ENCODE measurements around the gene CACNA2D3.

The CACNA2D3 gene

GRCh38 chr3:54654776-54655175 lies 532.4 kb downstream of the CACNA2D3 start:
- no peak for DNase-seq
- intact Hi-C loops (cut with DNase I; ENCODE audit: low total_unique reads), result no loop called here

GRCh38 chr3:54659347-54659746 lies 537.0 kb downstream of the CACNA2D3 start:
- intact Hi-C loops (cut with DNase I; ENCODE audit: low total_unique reads), result no loop called here
- Histone ChIP-seq H3K4me1 (peaks cover 0 to 4% (median 0%) of the 10 kb centered on the region in 4 donors), H3K27me3 (no peaks in the 10 kb centered on the region), H3K4me3 (no peak overlapping the region), H3K9me3 (no peaks in the 10 kb centered on the region), H3K36me3 (no peaks in the 10 kb centered on the region), H3K27ac (no peak overlapping the region)
- TF ChIP-seq, protein P1, sequence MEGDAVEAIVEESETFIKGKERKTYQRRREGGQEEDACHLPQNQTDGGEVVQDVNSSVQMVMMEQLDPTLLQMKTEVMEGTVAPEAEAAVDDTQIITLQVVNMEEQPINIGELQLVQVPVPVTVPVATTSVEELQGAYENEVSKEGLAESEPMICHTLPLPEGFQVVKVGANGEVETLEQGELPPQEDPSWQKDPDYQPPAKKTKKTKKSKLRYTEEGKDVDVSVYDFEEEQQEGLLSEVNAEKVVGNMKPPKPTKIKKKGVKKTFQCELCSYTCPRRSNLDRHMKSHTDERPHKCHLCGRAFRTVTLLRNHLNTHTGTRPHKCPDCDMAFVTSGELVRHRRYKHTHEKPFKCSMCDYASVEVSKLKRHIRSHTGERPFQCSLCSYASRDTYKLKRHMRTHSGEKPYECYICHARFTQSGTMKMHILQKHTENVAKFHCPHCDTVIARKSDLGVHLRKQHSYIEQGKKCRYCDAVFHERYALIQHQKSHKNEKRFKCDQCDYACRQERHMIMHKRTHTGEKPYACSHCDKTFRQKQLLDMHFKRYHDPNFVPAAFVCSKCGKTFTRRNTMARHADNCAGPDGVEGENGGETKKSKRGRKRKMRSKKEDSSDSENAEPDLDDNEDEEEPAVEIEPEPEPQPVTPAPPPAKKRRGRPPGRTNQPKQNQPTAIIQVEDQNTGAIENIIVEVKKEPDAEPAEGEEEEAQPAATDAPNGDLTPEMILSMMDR (IDR thresholded peaks at IDR 0.05), result no peak
- DNase-seq, result no peak

More at GRCh38 chr3:54654776-54655175, 532.4 kb downstream of the CACNA2D3 start:
- no peak overlapping the region for H3K4me3 ChIP-seq
- no peak overlapping the region for H3K27ac ChIP-seq
- no peaks in the 10 kb centered on the region for H3K27me3 ChIP-seq
- no peaks in the 10 kb centered on the region for H3K4me1 ChIP-seq
- H3K36me3 ChIP-seq, result no peaks in the 10 kb centered on the region
- TF ChIP-seq, protein P1 (IDR thresholded peaks at IDR 0.05), result no peak
- no peaks in the 10 kb centered on the region for H3K9me3 ChIP-seq

GRCh38 chr3:54660714-54661132 lies 538.4 kb downstream of the CACNA2D3 start:
- TF ChIP-seq, protein P1 (IDR thresholded peaks at IDR 0.05), result no peak
- intact Hi-C loops (cut with DNase I; ENCODE audit: low total_unique reads), result no loop called here

DNA sequence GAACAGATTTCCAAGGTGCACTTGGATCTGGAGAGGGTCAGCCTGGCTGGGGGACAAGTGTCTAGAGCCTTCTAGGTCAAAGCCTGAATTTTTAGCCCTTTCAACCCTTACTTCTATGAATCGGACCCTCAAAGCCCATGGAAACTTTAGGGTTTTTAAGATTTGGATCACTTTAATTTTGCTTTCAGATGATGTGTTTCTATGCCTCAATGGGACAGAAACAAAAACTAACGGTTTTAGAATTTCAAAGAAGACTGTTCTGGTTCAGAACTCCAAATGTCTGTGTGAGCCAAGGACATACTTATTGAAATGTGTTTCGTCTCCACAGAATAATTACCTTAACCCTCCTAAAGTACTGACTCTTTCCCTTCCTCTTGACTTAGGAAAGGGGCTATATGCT lies 538.8 kb downstream of the CACNA2D3 start:
- Histone ChIP-seq H3K4me1 (peaks cover 0 to 4% (median 0%) of the 10 kb centered on the region in 4 donors), H3K36me3 (no peaks in the 10 kb centered on the region), H3K9me3 (no peaks in the 10 kb centered on the region), H3K4me3 (no peak overlapping the region), H3K27ac (peak overlapping the region in 1 of 2 donors; percentile 22), H3K27me3 (no peaks in the 10 kb centered on the region)
- no peak for DNase-seq
- TF ChIP-seq, protein P1 (IDR thresholded peaks at IDR 0.05), result no peak
- intact Hi-C loops (cut with DNase I; ENCODE audit: low total_unique reads), result no loop called here

More at GRCh38 chr3:54660714-54661132, 538.4 kb downstream of the CACNA2D3 start:
- Histone ChIP-seq H3K27me3 (no peaks in the 10 kb centered on the region), H3K36me3 (no peaks in the 10 kb centered on the region), H3K27ac (peak overlapping the region in 1 of 2 donors; percentile 22), H3K9me3 (no peaks in the 10 kb centered on the region), H3K4me1 (peaks cover 0 to 4% (median 0%) of the 10 kb centered on the region in 4 donors), H3K4me3 (no peak overlapping the region)
- peak in 1 of 2 donors; percentile 46 for DNase-seq

GRCh38 chr3:54663501-54664011 lies 541.2 kb downstream of the CACNA2D3 start:
- Histone ChIP-seq H3K9me3 (no peaks in the 10 kb centered on the region), H3K36me3 (no peaks in the 10 kb centered on the region), H3K27ac (no peak overlapping the region), H3K27me3 (no peaks in the 10 kb centered on the region), H3K4me1 (peaks cover 0 to 4% (median 0%) of the 10 kb centered on the region in 4 donors), H3K4me3 (no peak overlapping the region)
- TF ChIP-seq, protein P1 (IDR thresholded peaks at IDR 0.05), result no peak
- intact Hi-C loops (cut with DNase I; ENCODE audit: low total_unique reads), result no loop called here
- no peak for DNase-seq
